Breast epithelium (tissue), 4 donors: ENCODE results near the gene MRPL39. TPM values are rescaled to one million over a fixed set of nuclear protein-coding genes. Genes with fewer than 3 reads are reported as not detected.

Experiments used
- DNase-seq, 2 donors: peaks; one replicate each; pipeline ENCODE4 v3.0.0-alpha.2; 2019; ENCODE audit warnings: low spot score in 2 of 2
- H3K27ac ChIP-seq, 2 donors: fragments of 200-600 bp; sonication (generic) in 1 of 2; one replicate each; pipeline ENCODE4 v1.5.1; 2016 to 2019; ENCODE audit warnings: mild to moderate bottlenecking in 1 of 2
- H3K27me3 ChIP-seq, 2 donors: fragments of 200-600 bp; sonication (generic) in 1 of 2; one replicate each; pipeline versions ENCODE4 v1.5.1 to v1.6.0; 2017 to 2019; ENCODE audit warnings: control low read depth in 1 of 2, mild to moderate bottlenecking in 1 of 2
- H3K36me3 ChIP-seq: fragments of 200-600 bp; one replicate; pipeline ENCODE4 v1.5.1; 2019
- H3K4me1 ChIP-seq, 2 donors: fragments of 200-600 bp; sonication (generic); one replicate each; pipeline ENCODE4 v1.5.1; 2016 to 2019; ENCODE audit warnings: control low read depth in 1 of 2
- H3K4me3 ChIP-seq, 3 donors: fragments of 200-600 bp; sonication (generic); 1 replicate in 2 of 3; 2 replicates in 1 of 3; pipeline ENCODE4 v1.5.1; 2016 to 2019; ENCODE audit warnings: mild to moderate bottlenecking in 3 of 3, moderate library complexity in 2 of 3
- H3K9me3 ChIP-seq, 2 donors: fragments of 200-600 bp; sonication (generic) in 1 of 2; one replicate each; pipeline ENCODE4 v1.5.1; 2016 to 2019; ENCODE audit warnings: control low read depth in 1 of 2
- POLR2A ChIP-seq: fragments of 450-650 bp; IDR thresholded peaks from one replicate; pipeline ENCODE4 v1.6.1; 2016; ENCODE audit warnings: antibody characterized with exemption, mild to moderate bottlenecking, moderate library complexity
- POLR2AphosphoS5 ChIP-seq, 3 donors: sonication (generic); formaldehyde crosslinking; IDR thresholded peaks; one replicate each; pipeline ENCODE4 v1.6.1; 2017; ENCODE audit warnings: antibody characterized with exemption in 3 of 3
- intact Hi-C: fragments of 100-400 bp; cut with DNase I; formaldehyde crosslinking; loops from one replicate; pipeline ENCODE4 v1.15.1; 2023; ENCODE audit warnings: low total_unique reads
- total RNA-seq, 3 donors: library from RNA; depleted of rRNA; stranded (reverse); fragments of >200 nt; gene quantifications; one replicate each; pipeline ENCODE4 v1.1.0, GENCODE V29; 2016
- TF ChIP-seq, protein P1 (sequence below), 3 donors: fragments of 450-650 bp; IDR thresholded peaks; one replicate each; pipeline ENCODE4 v1.5.1; 2016 to 2017; ENCODE audit warnings: antibody characterized with exemption in 3 of 3, mild to moderate bottlenecking in 3 of 3, moderate library complexity in 3 of 3

The MRPL39 gene
- 10 to 100 TPM; 13.0 to 28.2 (median 26.5) TPM for total RNA-seq

DNA sequence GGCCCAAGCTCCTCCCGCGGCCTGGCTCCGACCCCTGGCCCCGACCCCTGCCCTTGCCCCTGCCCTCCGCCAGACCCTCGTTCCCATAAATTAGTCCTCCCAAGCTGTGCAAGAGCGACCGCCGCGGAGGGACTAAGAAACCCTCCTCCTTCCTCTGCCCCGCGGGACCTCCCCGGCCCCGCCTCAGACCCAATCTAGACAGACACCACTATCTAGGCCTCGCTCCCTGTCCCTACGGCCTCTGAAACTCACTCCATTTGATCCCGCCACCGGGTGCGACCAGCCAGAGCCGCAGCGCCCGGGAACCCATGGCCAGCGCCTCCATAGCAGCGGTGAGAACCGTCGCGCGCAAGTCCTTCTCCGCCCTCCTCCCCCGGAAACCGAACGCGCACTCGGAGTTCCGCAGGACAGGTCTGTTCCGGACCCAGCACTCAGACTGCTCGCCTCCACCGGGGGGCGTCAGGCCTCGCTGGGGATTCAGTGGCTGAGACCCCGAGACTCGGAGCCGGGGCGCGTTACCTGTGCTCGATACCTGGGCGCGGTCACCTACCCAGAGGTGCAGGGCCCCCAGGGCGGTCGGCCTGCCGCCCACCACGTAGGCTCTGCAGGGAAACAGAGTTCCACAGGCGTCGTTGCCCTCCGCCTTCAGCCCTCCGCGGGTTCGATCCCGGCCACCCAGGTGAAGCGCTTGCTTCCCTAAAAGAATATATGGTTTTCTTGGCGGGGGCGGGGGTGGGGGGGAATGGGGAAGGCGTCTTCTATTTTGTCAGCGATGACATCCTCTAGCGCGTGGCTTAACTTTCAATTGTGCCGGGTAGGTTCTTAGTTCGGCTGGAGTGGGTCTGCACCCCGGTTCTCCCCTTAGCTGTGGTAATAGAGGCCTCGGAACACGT lies at the start of gene MRPL39:
Gene MRPL39 (minus strand): TSS at position 331 of the 893 bp plus-strand sequence. CDS start 6 bp downstream, at position 325.
- peak; percentile 62 to 87 for DNase-seq
- Histone ChIP-seq H3K4me3 (peak within 1 kb of the TSS; percentile 62 to 98 (median 86)), H3K27ac (peak within 1 kb of the TSS; percentile 87 to 94), H3K4me1 (peaks cover 0 to 3% of the 10 kb centered on the region in 2 donors), H3K9me3 (no peaks in the 10 kb centered on the region), H3K36me3 (no peaks in the 10 kb centered on the region), H3K27me3 (no peaks in the 10 kb centered on the region)
- TF ChIP-seq POLR2AphosphoS5 (IDR thresholded peaks at IDR 0.05), result peak; percentile 45 to 50 (median 49)
- no peak for TF ChIP-seq POLR2A
- TF ChIP-seq, protein P1, sequence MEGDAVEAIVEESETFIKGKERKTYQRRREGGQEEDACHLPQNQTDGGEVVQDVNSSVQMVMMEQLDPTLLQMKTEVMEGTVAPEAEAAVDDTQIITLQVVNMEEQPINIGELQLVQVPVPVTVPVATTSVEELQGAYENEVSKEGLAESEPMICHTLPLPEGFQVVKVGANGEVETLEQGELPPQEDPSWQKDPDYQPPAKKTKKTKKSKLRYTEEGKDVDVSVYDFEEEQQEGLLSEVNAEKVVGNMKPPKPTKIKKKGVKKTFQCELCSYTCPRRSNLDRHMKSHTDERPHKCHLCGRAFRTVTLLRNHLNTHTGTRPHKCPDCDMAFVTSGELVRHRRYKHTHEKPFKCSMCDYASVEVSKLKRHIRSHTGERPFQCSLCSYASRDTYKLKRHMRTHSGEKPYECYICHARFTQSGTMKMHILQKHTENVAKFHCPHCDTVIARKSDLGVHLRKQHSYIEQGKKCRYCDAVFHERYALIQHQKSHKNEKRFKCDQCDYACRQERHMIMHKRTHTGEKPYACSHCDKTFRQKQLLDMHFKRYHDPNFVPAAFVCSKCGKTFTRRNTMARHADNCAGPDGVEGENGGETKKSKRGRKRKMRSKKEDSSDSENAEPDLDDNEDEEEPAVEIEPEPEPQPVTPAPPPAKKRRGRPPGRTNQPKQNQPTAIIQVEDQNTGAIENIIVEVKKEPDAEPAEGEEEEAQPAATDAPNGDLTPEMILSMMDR (IDR thresholded peaks at IDR 0.05), result peak; percentile 10 to 45 (median 42)
- intact Hi-C loops, result loop anchor here (10.0 kb wide), 1 partner anchor 97 kb away; no protein-coding TSS in a partner anchor

DNA sequence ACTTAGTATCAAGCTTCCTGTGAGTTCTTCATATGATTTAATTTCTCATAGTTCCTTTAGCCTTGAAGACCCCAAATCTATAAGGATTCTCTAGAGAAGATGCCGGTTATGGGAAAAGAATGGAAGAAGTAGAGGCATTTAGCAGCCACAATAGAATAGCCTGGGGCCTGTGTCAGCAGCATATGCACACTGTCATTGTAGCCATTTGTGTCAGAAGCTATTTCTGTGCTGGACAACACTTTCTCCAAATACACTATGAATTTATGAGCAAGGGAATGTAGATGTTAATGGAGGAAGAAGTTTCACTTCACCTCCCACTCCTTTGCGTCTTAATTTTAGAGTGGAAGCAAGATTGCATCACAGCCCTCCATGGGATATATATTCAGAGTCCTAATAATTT lies 49.1 kb upstream of the MRPL39 start:
- intact Hi-C loops, result no loop called here

DNA sequence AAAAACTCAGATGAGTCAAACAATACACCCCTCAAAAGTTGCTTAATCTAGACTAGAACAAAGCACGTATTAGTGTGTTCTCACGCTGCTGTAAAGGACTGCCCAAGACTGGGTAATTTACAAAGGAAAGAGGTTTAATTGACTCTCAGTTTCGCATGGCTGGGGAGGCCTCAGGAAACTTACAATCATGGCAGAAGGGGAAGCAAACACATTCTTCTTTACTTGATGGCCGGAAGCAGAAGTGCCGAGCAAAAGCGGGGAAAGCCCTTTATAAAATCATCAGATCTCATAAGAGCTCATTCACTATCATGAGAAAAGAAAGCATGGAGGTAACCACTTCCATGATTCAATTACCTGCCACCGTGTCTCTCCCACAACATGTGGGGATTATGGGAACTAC lies 41.9 kb upstream of the MRPL39 start:
- Histone ChIP-seq H3K9me3 (no peaks in the 10 kb centered on the region), H3K4me1 (no peaks in the 10 kb centered on the region), H3K27ac (no peak overlapping the region), H3K36me3 (no peaks in the 10 kb centered on the region), H3K27me3 (no peaks in the 10 kb centered on the region), H3K4me3 (no peak overlapping the region)
- intact Hi-C loops, result no loop called here
- TF ChIP-seq POLR2A (no peak), POLR2AphosphoS5 (IDR thresholded peaks at IDR 0.05) (no peak)
- TF ChIP-seq, protein P1 (IDR thresholded peaks at IDR 0.05), result no peak
- DNase-seq, result no peak

More for the DNA sequence above, 49.1 kb upstream of the MRPL39 start:
- Histone ChIP-seq H3K4me3 (no peak overlapping the region), H3K27ac (no peak overlapping the region), H3K27me3 (no peaks in the 10 kb centered on the region), H3K36me3 (no peaks in the 10 kb centered on the region), H3K9me3 (no peaks in the 10 kb centered on the region), H3K4me1 (no peaks in the 10 kb centered on the region)
- no peak for DNase-seq
- no peak for TF ChIP-seq POLR2AphosphoS5 (IDR thresholded peaks at IDR 0.05)

DNA sequence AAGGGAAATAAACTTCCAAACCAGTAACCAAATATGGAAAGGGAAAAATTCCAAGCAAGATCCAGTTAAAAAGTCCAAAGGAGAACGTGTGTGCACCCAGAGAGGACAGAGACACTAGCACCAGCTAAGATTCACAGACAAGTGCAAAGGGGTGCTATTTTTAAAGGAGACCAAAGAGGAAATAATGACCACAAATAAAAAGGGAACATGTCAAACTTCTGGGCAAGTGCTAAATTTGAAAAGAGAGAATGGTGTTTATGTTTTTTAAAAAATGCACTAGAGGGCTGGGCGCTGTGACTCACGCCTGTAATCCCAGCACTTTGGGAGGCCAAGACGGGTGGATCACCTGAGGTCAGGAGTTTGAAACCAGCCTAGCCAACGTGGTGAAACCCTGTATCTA lies 40.4 kb upstream of the MRPL39 start:
- Histone ChIP-seq H3K4me1 (no peaks in the 10 kb centered on the region), H3K9me3 (no peaks in the 10 kb centered on the region), H3K27me3 (no peaks in the 10 kb centered on the region), H3K4me3 (no peak overlapping the region), H3K36me3 (no peaks in the 10 kb centered on the region), H3K27ac (no peak overlapping the region)
- DNase-seq, result no peak
- TF ChIP-seq POLR2A (no peak), POLR2AphosphoS5 (IDR thresholded peaks at IDR 0.05) (no peak)
- TF ChIP-seq, protein P1 (IDR thresholded peaks at IDR 0.05), result no peak
- intact Hi-C loops, result no loop called here

DNA sequence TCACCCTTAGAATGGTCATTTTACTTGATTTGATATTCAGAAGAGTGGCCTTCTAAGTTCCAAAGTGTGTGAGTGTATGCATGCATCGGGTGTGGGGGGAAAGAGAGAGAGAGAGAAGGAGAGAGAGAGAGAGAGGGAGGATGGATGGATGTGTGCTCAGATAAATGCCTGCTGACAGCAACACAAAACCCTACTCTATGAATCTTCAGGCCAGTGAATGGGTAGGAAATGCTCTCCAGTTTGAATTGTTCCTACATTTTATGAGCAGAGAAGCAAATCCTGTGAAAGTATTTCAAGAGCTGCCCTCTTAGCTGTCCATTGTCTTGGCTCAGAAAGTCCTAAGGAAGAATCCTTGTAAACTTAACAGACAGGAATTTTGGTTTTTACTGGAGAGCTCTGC lies 39.2 kb upstream of the MRPL39 start:
- Histone ChIP-seq H3K27me3 (no peaks in the 10 kb centered on the region), H3K27ac (no peak overlapping the region), H3K4me1 (no peaks in the 10 kb centered on the region), H3K4me3 (no peak overlapping the region), H3K36me3 (no peaks in the 10 kb centered on the region), H3K9me3 (no peaks in the 10 kb centered on the region)
- no peak for TF ChIP-seq POLR2A
- DNase-seq, result no peak
- intact Hi-C loops, result no loop called here

DNA sequence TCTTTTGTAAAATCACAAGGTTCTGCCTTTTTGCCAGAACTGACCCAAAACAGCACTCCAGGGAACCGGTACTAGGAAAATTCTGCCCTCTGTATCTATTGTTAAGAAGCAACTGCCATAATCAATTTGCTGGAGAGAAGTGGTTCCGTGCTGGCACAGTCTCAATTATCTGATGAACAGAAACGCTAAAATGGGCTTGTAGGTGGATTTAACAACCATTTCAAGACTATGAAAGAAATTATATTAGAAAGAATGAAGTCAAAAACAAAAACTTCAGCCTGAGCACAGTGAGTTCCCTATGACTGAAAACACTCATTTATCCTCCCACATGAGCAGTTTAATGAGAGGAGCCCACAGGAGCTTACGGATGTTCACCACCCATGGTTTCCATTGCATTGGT lies 36.2 kb upstream of the MRPL39 start:
- no peaks in the 10 kb centered on the region for H3K9me3 ChIP-seq
- H3K4me3 ChIP-seq, result no peak overlapping the region
- no peak overlapping the region for H3K27ac ChIP-seq
- no peaks in the 10 kb centered on the region for H3K27me3 ChIP-seq
- DNase-seq, result no peak
- H3K36me3 ChIP-seq, result no peaks in the 10 kb centered on the region
- no peaks in the 10 kb centered on the region for H3K4me1 ChIP-seq
- TF ChIP-seq, protein P1 (IDR thresholded peaks at IDR 0.05), result no peak
- TF ChIP-seq POLR2AphosphoS5 (IDR thresholded peaks at IDR 0.05), result no peak
- no peak for TF ChIP-seq POLR2A
- intact Hi-C loops, result no loop called here
